CD4-positive, alpha-beta T cell (primary cell): ENCODE results near the gene COQ8B. TPM values are rescaled to one million over a fixed set of nuclear protein-coding genes. Genes with fewer than 3 reads are reported as not detected.

Source experiments
- ATAC-seq: fragments of 200-7000 bp; cut with Tn5 transposase; one replicate; pipeline ENCODE4 v1.10.0; 2022; ENCODE audit warnings: mild to moderate bottlenecking; ENCODE audit not compliant: poor library complexity
- CTCF ChIA-PET: fragments of 350-600 bp; sonication (Branson Sonifier 250); formaldehyde crosslinking; loops from one replicate; lab custom pipeline; 2021; ENCODE audit warnings: antibody characterized with exemption, inconsistent platforms; lab: Charles Lee
- POLR2A ChIA-PET: fragments of 350-600 bp; sonication (Branson Sonifier 250); formaldehyde crosslinking; loops from one replicate; lab custom pipeline; 2021; ENCODE audit warnings: antibody characterized with exemption, inconsistent platforms; lab: Charles Lee
- DNase-seq, 14 experiments: peaks; one replicate each; pipeline ENCODE4 v3.0.0-alpha.2; 2013 to 2020; ENCODE audit warnings: mixed read lengths in 2 of 14
- H3K27ac ChIP-seq, 2 donors: one replicate each; pipeline versions ENCODE4 v1.5.1 to v1.7.0; 2013; ENCODE audit warnings: low read length in 2 of 2, low read depth in 1 of 2, mild to moderate bottlenecking in 1 of 2
- H3K27me3 ChIP-seq, 2 experiments: 1 replicate in 1 of 2; 2 replicates in 1 of 2; pipeline versions ENCODE4 v1.6.1 to v1.7.0; 2013; ENCODE audit warnings: low read length in 2 of 2, control low read depth in 1 of 2, mild to moderate bottlenecking in 1 of 2, moderate library complexity in 1 of 2; ENCODE audit not compliant: insufficient read depth in 2 of 2, control insufficient read depth in 1 of 2
- H3K36me3 ChIP-seq: one replicate; pipeline ENCODE4 v1.6.1; 2013; ENCODE audit warnings: low read length, control low read depth; ENCODE audit not compliant: insufficient read depth
- H3K4me1 ChIP-seq: one replicate; pipeline ENCODE4 v1.6.1; 2013; ENCODE audit warnings: low read length, control low read depth; ENCODE audit not compliant: insufficient read depth
- H3K4me3 ChIP-seq: one replicate; pipeline ENCODE4 v1.5.1; 2013; ENCODE audit warnings: mild to moderate bottlenecking, low read length, moderate library complexity
- H3K9me3 ChIP-seq, 2 experiments: 1 replicate in 1 of 2; 2 replicates in 1 of 2; pipeline versions ENCODE4 v1.6.1 to v1.7.0; 2013; ENCODE audit warnings: low read length in 2 of 2, mild to moderate bottlenecking in 2 of 2, control low read depth in 1 of 2, moderate library complexity in 1 of 2; ENCODE audit not compliant: control insufficient read depth in 1 of 2, insufficient read depth in 1 of 2
- H3K27ac Mint-ChIP-seq: one replicate; pipeline ENCODE4 v1.8.0; 2020; ENCODE audit warnings: mixed read lengths
- H3K27me3 Mint-ChIP-seq: one replicate; pipeline ENCODE4 v1.8.0; 2021; ENCODE audit warnings: mixed read lengths
- H3K36me3 Mint-ChIP-seq: one replicate; pipeline ENCODE4 v1.8.0; 2021; ENCODE audit warnings: low read depth, mixed read lengths
- H3K4me1 Mint-ChIP-seq: one replicate; pipeline ENCODE4 v1.8.0; 2021; ENCODE audit warnings: low read depth, mixed read lengths
- H3K4me3 Mint-ChIP-seq: one replicate; pipeline ENCODE4 v1.8.0; 2020; ENCODE audit warnings: mild to moderate bottlenecking, mixed read lengths
- H3K9me3 Mint-ChIP-seq: one replicate; pipeline ENCODE4 v1.8.0; 2020; ENCODE audit warnings: mixed read lengths
- CTCF ChIP-seq: fragments of 200-600 bp; IDR thresholded peaks from one replicate; pipeline ENCODE4 v1.8.0; 2022; ENCODE audit warnings: antibody characterized with exemption, mild to moderate bottlenecking
- intact Hi-C, 2 experiments: fragments of 100-400 bp; cut with DNase I in 1 of 2; cut with micrococcal nuclease in 1 of 2; formaldehyde crosslinking; loops; one replicate each; pipeline versions ENCODE4 v1.15.1 to v1.9.0; 2023 to 2025; cut with DNase I, micrococcal nuclease
- total RNA-seq, 174 experiments: library from RNA in 2 of 174; stranded (reverse) in 2 of 174; gene quantifications; one replicate each; pipeline ENCODE4 v1.2.3 and lab custom pipeline; 2021 to 2026

Gene COQ8B
- total RNA-seq, 2 experiments from 2014 or later: 16.4 to 18.3 TPM

GRCh38 chr19:40663695-40664692, 52.7 kb downstream of the COQ8B start:
- intact Hi-C loops: loop anchor here (2.0 to 10.0 kb wide), 7 partner anchors 27 to 643 kb away; partner anchors contain the start of genes COQ8B (in 1 of the 2), ITPKC (in 1 of the 2) and NUMBL (in 1 of the 2)
- Mint-ChIP-seq H3K4me1 (peaks cover 19% of the 10 kb centered on the region), H3K9me3 (no peaks in the 10 kb centered on the region), H3K36me3 (peaks cover 18% of the 10 kb centered on the region), H3K27ac (peak overlapping the region; percentile 74), H3K4me3 (peak overlapping the region; percentile 91), H3K27me3 (no peaks in the 10 kb centered on the region)
- POLR2A ChIA-PET: interaction anchor here (0.7 to 2.6 kb wide), 25 partner anchors 10 to 643 kb away, joined by 3 to 22 read pairs (median 5); partner anchors contain the start of genes ACTMAP, COQ8B, EGLN2 and ITPKC
- Histone ChIP-seq H3K4me1 (peaks cover 15% of the 10 kb centered on the region), H3K27me3 (no peaks in the 10 kb centered on the region), H3K36me3 (peaks cover 2% of the 10 kb centered on the region), H3K9me3 (peaks cover 0 to 1% of the 10 kb centered on the region in 2 experiments), H3K4me3 (peak overlapping the region; percentile 56), H3K27ac (peak overlapping the region; percentile 23 to 35)
- CTCF ChIA-PET: interaction anchor here (0.6 to 3.2 kb wide), 13 partner anchors 29 to 810 kb away, joined by 3 to 24 read pairs (median 5); partner anchors contain the start of genes COQ8B, EGLN2, ITPKC and RAB4B
- ATAC-seq (no peak), DNase-seq (peak in 4 of 14 experiments; percentile 3 to 54 (median 40))
- no peak for TF ChIP-seq CTCF

DNA sequence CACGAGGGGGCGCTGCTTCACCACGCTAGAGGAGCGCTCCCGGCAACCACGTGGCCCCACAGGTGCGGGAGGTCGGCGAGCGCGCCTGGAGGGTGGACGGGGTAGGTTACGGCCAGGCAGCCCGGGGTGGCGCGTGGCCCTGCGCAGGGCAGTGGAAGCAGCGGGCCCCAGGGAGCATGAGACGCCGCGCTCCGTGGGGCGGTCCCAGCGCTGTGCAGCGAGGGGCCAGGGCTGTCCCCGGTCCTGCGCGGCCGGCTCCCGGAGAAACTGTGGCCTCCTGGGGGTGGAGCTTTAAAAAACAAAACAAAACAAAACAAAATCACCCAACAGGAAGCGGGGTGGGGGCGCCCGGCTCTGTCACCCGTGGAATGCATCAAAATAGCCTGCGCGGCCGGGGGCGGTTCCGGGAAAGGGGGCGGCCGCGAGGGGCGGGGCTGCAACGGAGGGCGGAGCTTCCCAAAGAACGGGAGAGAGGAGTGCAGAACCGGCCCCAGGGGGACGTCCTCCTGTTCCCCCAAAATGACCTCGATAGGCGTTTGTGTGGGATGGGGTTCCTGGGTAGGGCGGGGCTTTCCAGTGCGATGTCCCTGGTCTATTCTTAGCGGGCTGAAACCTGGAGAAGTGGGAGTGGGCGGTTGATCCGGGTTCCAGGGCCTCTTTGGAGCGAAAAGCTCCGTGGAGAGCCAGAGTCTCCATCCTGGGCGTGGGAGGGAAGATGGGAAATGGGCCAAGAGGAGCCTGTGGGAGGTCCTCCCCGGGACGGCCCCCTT, 53.6 kb downstream of the COQ8B start:
- peak; percentile 89 for ATAC-seq
- Histone ChIP-seq H3K4me3 (peak overlapping the region; percentile 56), H3K4me1 (peaks cover 15% of the 10 kb centered on the region), H3K27me3 (no peaks in the 10 kb centered on the region), H3K27ac (peak overlapping the region; percentile 35 to 53), H3K36me3 (no peaks in the 10 kb centered on the region), H3K9me3 (no peaks in the 10 kb centered on the region)
- H3K27me3 Mint-ChIP-seq: no peaks in the 10 kb centered on the region
- DNase-seq: peak; percentile 85 to 98 (median 94)
- peaks cover 19% of the 10 kb centered on the region for H3K4me1 Mint-ChIP-seq
- intact Hi-C loops: loop anchor here (1.0 to 10.0 kb wide), 12 partner anchors 28 to 645 kb away; partner anchors contain the start of genes COQ8B (in 1 of the 2), ITPKC (in 1 of the 2) and NUMBL (in 1 of the 2)
- ChIA-PET CTCF (interaction anchor here (0.6 to 3.2 kb wide), 12 partner anchors 29 to 811 kb away, joined by 3 to 24 read pairs (median 6); partner anchors contain the start of genes COQ8B, EGLN2, ITPKC and RAB4B), POLR2A (interaction anchor here (0.6 to 2.6 kb wide), 25 partner anchors 11 to 776 kb away, joined by 3 to 22 read pairs (median 5); partner anchors contain the start of genes ACTMAP, COQ8B, EGLN2 and ITPKC)
- no peaks in the 10 kb centered on the region for H3K9me3 Mint-ChIP-seq
- peak; percentile 90 for TF ChIP-seq CTCF
- H3K27ac Mint-ChIP-seq: peak overlapping the region; percentile 74
- H3K4me3 Mint-ChIP-seq: peak overlapping the region; percentile 91
- peaks cover 9% of the 10 kb centered on the region for H3K36me3 Mint-ChIP-seq
